Esophagus mucosa (tissue), 1 donor: ENCODE results near the gene VOPP1. TPM values are rescaled to one million over a fixed set of nuclear protein-coding genes. Genes with fewer than 3 reads are reported as not detected.
"Not testable (repeated sequence)": the region's sequence is repeated elsewhere in the genome, so short reads cannot be mapped to it uniquely, and the experiment has no call there.

Experiments
- ATAC-seq: fragments of 200-7000 bp; cut with Tn5 transposase; one replicate; pipeline ENCODE4 v1.9.1; 2020
- total RNA-seq: library from RNA; stranded (reverse); gene quantifications from one replicate; pipeline ENCODE4 v1.2.4, GENCODE V29; 2023
- donor health status: DM: yes; HTN: yes; CAD: no.

Gene VOPP1
- total RNA-seq, 1 donor from 2014 or later = 11.1 TPM

DNA sequence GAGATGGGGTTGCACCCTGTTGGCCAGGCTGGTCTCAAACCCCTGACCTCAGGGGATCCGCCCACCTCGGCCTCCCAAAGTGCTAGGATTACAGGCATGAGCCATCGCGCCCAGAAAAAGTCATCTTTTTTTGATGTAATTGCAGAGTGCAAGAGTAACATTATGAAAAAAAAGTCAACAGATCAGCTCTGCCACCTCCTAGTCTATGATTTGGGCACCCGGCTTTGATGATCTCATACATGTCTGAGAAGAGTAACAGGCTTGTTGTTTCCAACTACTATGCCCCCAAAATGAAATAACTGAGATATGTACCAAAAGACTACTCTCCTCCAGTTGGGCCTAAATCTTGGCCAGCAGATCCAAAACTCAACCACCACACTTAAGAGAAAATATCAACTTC, 40.8 kb downstream of the VOPP1 start:
- ATAC-seq = no peak

GRCh38 chr7:55527307-55527706, 45.0 kb downstream of the VOPP1 start:
- no peak for ATAC-seq

GRCh38 chr7:55526770-55527169, 45.5 kb downstream of the VOPP1 start:
- peak; percentile 36 for ATAC-seq

DNA sequence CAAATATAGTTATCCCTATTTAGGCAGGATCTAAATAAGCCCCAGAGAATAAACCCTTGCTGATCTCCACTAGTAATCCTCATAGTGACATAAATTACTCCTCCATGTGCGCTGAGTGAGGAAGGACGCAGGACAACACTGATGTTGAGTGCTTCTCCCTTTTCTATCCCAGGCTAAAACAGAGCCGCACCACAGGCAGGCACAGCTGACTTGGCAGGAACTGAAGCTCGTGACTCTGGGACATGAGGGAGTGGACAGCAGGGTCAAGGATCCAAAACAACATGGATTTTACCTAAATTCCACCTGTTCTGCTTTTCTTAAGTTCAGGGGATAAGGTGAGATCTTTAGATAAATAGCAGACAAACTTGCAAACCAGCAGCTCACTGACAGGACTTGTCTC, 46.0 kb downstream of the VOPP1 start:
- no peak for ATAC-seq

GRCh38 chr7:55524558-55525310, 47.6 kb downstream of the VOPP1 start:
- no peak for ATAC-seq

- ATAC-seq = no peak
These were observed 48.9 kb downstream of the VOPP1 start for GRCh38 chr7:55523366-55523765.

DNA sequence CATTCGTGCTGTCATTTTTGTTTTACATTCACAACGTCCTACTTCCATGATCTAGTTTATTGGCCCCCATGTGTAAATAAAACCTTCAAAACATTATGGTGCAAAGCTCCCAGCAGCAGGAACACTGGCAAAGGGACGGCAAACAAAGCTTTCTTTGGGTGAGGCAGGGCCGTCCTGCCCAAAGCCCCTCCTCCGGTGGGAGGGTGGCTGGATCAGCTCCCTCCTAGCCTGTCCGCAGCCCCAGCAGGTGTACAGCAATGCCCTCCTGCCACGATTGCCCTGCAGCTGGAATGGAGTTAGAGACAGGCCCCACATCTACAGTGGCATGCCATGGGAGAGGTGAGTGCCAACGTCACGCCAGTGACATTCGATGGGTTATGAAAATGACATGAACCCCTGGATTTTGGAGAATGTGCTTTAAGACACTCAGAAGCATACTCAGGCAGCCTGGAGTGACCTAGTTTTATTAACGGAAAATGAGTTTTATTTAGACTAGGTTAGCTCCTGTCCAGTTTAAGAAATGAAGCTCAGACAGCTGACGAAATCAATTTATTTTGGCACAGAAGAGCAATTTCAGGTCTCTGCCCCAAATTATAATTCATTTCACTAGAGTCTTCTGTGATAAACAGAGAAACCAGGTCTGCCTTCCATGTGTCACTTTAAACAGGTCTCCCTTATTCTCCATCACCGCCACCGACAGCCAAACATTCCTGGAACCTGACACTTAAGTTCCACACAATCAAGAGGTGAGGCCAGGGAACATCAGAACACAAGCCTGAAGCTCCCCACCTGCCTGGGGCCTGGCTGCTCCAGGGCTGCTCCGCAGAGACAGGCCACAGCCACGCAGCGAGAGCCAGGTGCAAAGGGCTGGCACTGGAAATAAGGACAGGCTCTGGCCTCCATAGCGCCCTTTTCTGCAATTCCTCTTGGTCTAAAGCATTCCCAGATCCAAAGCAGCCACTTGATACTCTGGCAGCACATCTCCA, 50.1 kb downstream of the VOPP1 start:
- ATAC-seq = no peak

GRCh38 chr7:55521512-55521911, 50.8 kb downstream of the VOPP1 start:
- peak; percentile 11 for ATAC-seq

DNA sequence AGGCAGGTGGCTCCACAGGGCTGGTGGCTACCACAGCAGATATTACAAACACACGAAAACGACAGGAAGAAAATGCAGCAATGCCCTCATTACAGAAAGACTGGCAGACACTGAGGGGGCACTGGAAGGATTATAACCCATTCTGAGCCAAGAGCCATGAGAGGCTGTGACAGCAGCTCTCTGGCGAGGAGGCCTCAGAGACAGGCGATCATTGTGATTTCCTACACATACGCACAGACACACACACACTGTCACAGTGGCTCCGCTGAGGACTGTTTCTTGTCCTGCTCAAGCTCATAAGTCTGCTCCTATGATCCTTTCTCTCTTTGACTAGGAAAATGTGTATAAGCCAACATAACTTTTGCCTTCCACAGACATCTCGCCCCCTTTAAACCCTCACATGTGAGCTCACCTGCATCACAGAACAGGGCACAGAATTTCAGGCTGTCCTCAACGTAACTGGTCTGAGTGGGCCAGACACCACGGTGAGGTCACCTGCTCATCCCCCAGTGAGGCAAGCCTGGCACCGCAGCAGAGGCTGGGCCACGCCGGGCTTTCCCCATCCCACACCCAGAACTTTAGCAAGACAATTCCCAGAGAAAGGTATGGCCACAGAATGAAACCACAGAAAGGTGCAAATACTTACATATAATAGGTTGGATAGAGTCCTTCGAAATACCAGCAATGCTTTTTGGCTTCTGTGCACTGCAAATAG, 51.7 kb downstream of the VOPP1 start:
- no peak for ATAC-seq

GRCh38 chr7:55518836-55519235, 53.5 kb downstream of the VOPP1 start:
- ATAC-seq = no peak

- no peak for ATAC-seq
These were observed 54.2 kb downstream of the VOPP1 start for GRCh38 chr7:55517936-55518689.

DNA sequence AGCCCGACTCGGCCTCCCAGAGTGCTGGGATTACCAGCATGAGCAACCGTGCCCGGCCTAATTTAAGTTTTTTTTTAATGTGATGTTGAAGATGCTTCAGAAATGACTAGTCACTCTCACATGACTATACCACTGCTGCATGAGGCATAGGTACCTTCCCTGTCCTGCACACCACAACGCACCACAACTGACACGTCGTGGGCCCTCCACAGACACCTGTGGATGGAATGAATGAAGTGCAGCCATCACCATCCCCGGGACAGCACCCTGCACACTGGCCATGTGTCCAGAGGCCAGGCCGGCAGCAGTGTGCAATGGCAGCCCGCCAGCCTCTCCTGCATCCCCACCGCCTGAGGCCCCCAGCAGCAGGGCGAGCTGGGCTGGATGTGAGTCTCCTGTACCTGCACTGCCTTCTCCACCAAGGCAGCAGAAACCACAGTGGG, 55.1 kb downstream of the VOPP1 start:
- no peak for ATAC-seq

- no peak for ATAC-seq
These were observed 55.9 kb downstream of the VOPP1 start for GRCh38 chr7:55516409-55516808.

GRCh38 chr7:55515569-55516279, 56.6 kb downstream of the VOPP1 start:
- ATAC-seq = no peak

DNA sequence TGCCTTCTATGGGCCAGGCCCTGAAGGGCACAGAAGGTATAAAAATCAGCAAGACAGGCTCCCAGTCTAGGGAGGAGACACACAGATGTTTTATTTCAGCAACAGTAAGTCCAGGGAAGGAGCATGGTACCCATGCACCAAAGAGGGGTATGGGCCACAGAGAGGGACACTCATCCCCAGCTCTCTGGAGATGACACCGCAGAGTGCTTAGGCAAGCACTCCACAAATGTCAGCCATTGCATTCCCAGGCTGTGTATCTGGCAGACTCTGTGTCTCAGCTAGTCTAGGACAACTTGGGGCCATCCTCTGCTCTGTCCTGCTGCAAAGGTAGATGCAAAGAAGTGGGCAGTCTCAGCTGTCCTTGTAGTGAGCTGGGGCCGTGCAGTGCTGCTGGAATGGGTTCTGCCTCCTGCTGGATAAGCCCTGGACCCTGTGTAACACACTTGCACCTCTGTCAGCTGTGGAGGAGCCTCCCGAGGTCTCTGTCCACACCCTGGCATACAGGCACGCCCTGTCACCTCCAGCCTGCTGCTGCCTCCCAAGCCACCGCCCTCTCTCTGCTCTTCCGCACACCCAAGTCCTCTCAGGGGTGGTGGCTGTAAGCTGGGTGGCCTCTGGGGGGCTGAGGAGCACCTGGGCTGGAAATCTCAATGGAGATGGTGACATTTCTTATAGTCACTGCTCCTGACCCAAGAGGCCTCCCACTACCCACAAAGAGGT, 57.6 kb downstream of the VOPP1 start:
- peak; percentile 31 for ATAC-seq

- no peak for ATAC-seq
These were observed 58.4 kb downstream of the VOPP1 start for GRCh38 chr7:55513868-55514267.

GRCh38 chr7:55512635-55513191, 59.6 kb downstream of the VOPP1 start:
- no peak for ATAC-seq

DNA sequence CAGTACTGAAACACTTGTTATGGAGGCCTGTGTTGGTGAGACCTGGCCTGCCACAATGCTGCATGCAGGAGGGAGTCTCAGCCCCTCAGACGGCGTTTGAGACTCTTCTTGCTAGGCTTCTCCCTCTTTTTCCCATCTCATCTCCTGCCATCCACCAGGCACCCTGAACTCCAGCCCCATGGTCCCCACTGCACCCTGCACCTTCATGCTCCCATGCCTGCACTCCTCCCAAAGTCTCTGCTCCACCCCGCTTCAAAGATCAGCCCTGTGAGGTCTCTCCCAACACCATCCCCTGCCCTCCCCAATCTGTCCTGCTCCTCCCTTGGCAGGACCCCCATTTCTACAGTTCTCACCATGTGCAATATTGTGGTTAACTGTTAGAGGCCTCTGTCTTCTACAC, 61.7 kb downstream of the VOPP1 start:
- ATAC-seq = no peak

GRCh38 chr7:55510206-55510605, 62.1 kb downstream of the VOPP1 start:
- ATAC-seq = not testable (repeated sequence)

DNA sequence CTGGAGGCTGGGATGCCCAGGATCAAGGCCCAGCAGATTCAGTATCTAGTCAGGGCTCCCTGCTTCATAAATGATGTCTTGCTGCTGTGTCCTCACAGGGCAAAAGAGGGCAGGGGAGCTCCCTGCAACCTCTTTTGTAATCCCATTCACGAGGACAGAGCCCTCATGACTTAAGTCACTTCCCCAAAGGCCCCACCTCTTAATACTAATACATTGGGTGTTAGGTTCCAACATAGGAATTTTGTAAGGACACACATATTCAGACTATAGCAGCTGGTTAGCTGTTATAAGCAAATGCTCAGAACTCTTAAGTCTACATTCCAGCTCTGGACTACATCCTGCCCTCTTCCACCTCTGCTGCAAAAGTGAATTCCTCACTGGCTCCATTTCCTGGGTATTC, 63.0 kb downstream of the VOPP1 start:
- no peak for ATAC-seq
